ENCODE measurements around the gene LRIG3.

Gene LRIG3

DNA sequence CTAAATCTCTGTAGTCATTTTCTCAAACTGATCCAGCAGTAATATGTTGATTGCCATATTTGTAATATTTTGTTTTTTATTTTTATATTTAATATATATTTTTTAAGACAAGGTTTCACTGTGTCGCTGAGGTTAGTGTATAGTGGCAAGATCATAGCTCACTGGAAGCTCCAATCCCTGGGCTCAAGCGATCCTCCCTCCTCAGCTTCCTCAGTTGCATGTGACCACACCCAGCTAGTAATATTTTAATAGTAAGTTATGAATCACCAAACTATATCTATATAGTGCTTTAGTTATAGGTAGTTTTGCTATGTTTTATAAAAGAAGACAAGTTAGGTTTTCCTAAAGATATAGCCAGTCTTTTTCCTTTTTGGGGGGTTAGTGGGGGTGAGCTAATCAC lies 22.0 kb upstream of the LRIG3 start:
- no peaks in the 10 kb centered on the region for H3K27me3 Mint-ChIP-seq
- no peaks in the 10 kb centered on the region for H3K4me1 Mint-ChIP-seq
- no peak overlapping the region for H3K4me3 Mint-ChIP-seq
- no peak for ATAC-seq
- no peaks in the 10 kb centered on the region for H3K36me3 Mint-ChIP-seq
- H3K27ac Mint-ChIP-seq: no peak overlapping the region
- peaks cover 4% of the 10 kb centered on the region for H3K9me3 Mint-ChIP-seq

DNA sequence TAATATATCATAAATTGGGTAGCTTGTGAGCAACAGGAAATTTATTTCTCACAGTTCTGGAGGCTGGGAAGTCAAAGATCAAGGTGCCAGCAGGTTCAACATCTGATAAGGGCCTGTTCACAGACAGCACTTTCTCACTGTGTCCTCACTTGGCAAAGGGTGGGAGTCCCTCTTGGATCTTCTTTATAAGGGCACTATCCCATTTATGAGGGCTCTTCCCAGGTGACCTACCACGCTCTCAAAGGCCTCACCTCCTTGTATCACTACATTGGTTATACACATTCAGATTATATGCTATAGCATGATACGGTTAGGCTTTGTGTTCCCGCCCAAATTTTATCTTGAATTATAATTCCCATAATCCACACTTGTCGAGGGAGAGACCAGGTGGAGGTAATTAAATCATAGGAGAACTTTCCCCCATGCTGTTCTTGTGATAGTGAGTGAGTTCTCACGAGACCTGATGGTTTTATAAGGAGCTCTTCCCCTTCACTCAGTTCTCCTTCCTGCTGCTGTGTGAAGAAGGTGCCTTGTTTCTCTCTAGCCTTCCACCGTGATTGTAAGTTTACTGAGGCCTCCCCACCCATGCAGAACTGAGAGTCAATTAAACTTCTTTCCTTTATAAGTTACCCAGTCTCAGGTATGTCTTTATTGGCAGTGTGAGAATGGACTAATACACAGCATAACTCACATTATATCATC lies 19.2 kb upstream of the LRIG3 start:
- no peak for ATAC-seq
- Mint-ChIP-seq H3K27ac (no peak overlapping the region), H3K9me3 (peaks cover 2% of the 10 kb centered on the region), H3K36me3 (no peaks in the 10 kb centered on the region), H3K27me3 (no peaks in the 10 kb centered on the region), H3K4me1 (no peaks in the 10 kb centered on the region), H3K4me3 (no peak overlapping the region)

DNA sequence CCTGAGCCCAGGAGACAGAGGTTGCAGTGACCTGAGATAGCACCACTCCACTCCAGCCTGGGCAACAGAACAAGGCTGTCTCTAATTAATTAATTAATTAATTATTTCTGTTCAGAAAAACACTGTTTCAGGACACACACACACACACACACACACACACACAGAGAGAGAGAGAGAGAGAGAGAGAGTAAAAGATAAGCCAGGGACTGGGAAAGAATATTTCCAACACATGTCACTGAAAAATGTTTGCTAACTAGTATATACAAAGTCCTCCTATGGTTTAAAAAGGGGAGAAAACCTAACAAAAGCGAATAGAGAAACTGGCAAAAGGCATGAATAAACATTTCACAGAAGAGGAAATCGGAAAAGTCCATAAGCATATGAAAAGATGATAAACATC lies 18.1 kb upstream of the LRIG3 start:
- no peak overlapping the region for H3K4me3 Mint-ChIP-seq

DNA sequence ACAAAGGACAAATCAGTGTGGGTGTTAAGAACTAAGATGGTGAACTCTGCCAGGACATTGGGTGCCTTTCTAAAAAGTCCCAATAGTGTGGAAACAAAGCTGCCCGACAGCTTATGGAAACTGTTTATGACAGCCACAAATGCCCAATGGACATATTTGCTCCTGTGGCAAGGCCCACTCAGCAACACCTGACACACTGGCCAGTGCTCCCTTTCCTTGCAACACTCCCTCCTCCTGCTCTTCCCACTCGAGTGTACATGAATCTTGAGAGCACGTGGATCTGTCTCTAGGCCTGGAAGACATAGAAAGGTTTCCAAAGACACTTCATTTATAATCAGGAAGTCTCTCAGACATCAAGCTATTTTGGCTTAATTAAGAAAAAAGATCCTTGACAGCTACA lies 14.2 kb upstream of the LRIG3 start:
- no peaks in the 10 kb centered on the region for H3K27me3 Mint-ChIP-seq
- H3K4me3 Mint-ChIP-seq: no peak overlapping the region

More for the DNA sequence above, 18.1 kb upstream of the LRIG3 start:
- peaks cover 2% of the 10 kb centered on the region for H3K9me3 Mint-ChIP-seq
- no peaks in the 10 kb centered on the region for H3K36me3 Mint-ChIP-seq
- H3K27me3 Mint-ChIP-seq: no peaks in the 10 kb centered on the region
- H3K4me1 Mint-ChIP-seq: no peaks in the 10 kb centered on the region
- no peak overlapping the region for H3K27ac Mint-ChIP-seq
- ATAC-seq: no peak

GRCh38 chr12:58932806-58933681 lies 12.7 kb upstream of the LRIG3 start:
- Mint-ChIP-seq H3K4me1 (no peaks in the 10 kb centered on the region), H3K36me3 (no peaks in the 10 kb centered on the region), H3K4me3 (no peak overlapping the region), H3K27me3 (no peaks in the 10 kb centered on the region), H3K27ac (no peak overlapping the region), H3K9me3 (no peaks in the 10 kb centered on the region)
- ATAC-seq: no peak

More for the DNA sequence above, 14.2 kb upstream of the LRIG3 start:
- no peak overlapping the region for H3K27ac Mint-ChIP-seq
- no peaks in the 10 kb centered on the region for H3K4me1 Mint-ChIP-seq
- H3K36me3 Mint-ChIP-seq: no peaks in the 10 kb centered on the region
- no peak for ATAC-seq
- H3K9me3 Mint-ChIP-seq: no peaks in the 10 kb centered on the region

- Mint-ChIP-seq H3K9me3 (no peaks in the 10 kb centered on the region), H3K4me1 (no peaks in the 10 kb centered on the region), H3K27ac (no peak overlapping the region), H3K36me3 (no peaks in the 10 kb centered on the region), H3K27me3 (no peaks in the 10 kb centered on the region), H3K4me3 (no peak overlapping the region)
- ATAC-seq: no peak
Measured at GRCh38 chr12:58931518-58931917, 11.2 kb upstream of the LRIG3 start.

DNA sequence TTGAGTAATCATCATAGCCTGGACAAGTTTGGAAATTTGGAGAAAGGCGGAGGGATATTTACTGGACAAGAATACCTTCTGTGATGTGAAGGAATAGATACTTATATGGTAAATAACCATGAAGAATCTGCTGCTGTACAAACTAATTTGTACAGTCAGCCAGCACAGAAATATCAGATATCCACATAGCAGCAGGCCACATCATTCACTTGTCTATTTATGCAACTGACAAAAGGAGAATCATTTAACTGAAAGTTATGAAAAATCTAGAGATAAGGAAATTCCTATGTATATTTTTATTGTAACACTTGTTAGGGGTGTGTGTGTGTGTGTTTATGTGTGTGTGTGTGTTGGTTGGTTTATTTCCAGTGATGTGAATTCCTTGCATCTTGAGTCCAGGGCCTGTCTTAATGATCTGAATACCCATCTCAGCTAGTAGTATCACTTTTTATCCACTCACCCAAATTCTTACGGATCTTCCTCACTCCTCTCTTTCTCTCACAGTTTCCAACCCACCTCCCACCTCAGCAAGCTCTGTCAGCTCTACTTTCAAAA lies 10.5 kb upstream of the LRIG3 start:
- Mint-ChIP-seq H3K36me3 (no peaks in the 10 kb centered on the region), H3K27me3 (no peaks in the 10 kb centered on the region), H3K4me3 (no peak overlapping the region), H3K4me1 (no peaks in the 10 kb centered on the region), H3K27ac (no peak overlapping the region), H3K9me3 (no peaks in the 10 kb centered on the region)
- ATAC-seq: no peak

DNA sequence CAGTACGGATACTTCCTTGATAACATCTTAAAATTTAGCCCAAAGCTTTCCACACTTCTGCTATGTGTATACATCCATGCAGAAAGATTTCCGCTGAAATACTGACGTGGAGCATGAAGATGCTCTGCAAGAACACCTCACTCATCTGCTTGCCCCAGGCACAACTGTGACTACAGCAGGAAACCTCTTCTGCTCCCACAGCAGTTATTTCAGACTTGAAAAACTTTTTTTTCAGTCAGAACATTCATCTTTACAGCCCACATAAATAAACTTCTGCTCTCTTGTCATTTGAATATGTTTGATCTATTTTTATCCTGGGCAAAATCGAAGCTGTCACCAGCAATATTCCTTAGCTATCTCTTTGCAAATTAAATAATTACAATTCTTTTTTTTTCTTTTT lies 6.8 kb upstream of the LRIG3 start:
- no peak overlapping the region for H3K27ac Mint-ChIP-seq
- no peak for ATAC-seq
- H3K4me1 Mint-ChIP-seq: no peaks in the 10 kb centered on the region
- peaks cover 2% of the 10 kb centered on the region for H3K9me3 Mint-ChIP-seq
- H3K36me3 Mint-ChIP-seq: no peaks in the 10 kb centered on the region
- no peak overlapping the region for H3K4me3 Mint-ChIP-seq
- H3K27me3 Mint-ChIP-seq: peaks cover 7% of the 10 kb centered on the region

- no peak for ATAC-seq
- H3K9me3 Mint-ChIP-seq: peaks cover 2% of the 10 kb centered on the region
- H3K4me3 Mint-ChIP-seq: no peak overlapping the region
- H3K4me1 Mint-ChIP-seq: no peaks in the 10 kb centered on the region
- peaks cover 8% of the 10 kb centered on the region for H3K27me3 Mint-ChIP-seq
- H3K36me3 Mint-ChIP-seq: no peaks in the 10 kb centered on the region
- H3K27ac Mint-ChIP-seq: no peak overlapping the region
Measured at GRCh38 chr12:58926586-58926985, 6.3 kb upstream of the LRIG3 start.

- Mint-ChIP-seq H3K4me3 (no peak overlapping the region), H3K4me1 (no peaks in the 10 kb centered on the region), H3K9me3 (peaks cover 2% of the 10 kb centered on the region), H3K27ac (no peak overlapping the region), H3K36me3 (no peaks in the 10 kb centered on the region), H3K27me3 (peaks cover 10% of the 10 kb centered on the region)
- ATAC-seq: no peak
Measured at GRCh38 chr12:58925751-58926150, 5.4 kb upstream of the LRIG3 start.

- no peak overlapping the region for H3K4me3 Mint-ChIP-seq
- H3K27ac Mint-ChIP-seq: no peak overlapping the region
- H3K9me3 Mint-ChIP-seq: peaks cover 2% of the 10 kb centered on the region
- no peaks in the 10 kb centered on the region for H3K4me1 Mint-ChIP-seq
- ATAC-seq: no peak
- H3K36me3 Mint-ChIP-seq: no peaks in the 10 kb centered on the region
- H3K27me3 Mint-ChIP-seq: peaks cover 16% of the 10 kb centered on the region
Measured at GRCh38 chr12:58925111-58925611, 4.9 kb upstream of the LRIG3 start.

DNA sequence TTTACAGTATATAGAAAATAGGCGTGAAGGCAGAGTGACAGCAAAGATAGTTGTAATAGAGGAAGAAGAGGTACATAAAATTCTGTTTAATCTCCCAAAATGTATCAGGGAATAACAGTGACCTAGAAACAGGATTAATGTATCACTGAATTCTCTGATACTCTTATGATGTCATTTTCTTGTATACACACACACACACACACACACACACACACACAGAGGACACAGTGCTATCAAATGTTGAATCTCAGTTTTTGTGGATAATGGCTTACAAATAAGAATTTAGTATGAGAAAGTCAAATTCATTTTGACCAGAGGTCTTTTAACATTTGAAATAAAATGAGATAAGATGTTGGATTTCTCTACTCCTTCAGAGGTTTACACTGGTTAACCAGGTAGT lies 4.3 kb upstream of the LRIG3 start:
- Mint-ChIP-seq H3K36me3 (no peaks in the 10 kb centered on the region), H3K27me3 (peaks cover 20% of the 10 kb centered on the region), H3K9me3 (peaks cover 2% of the 10 kb centered on the region), H3K4me3 (no peak overlapping the region), H3K27ac (no peak overlapping the region), H3K4me1 (no peaks in the 10 kb centered on the region)
- ATAC-seq: no peak

- Mint-ChIP-seq H3K4me3 (no peak overlapping the region), H3K9me3 (peaks cover 2% of the 10 kb centered on the region), H3K27ac (no peak overlapping the region), H3K4me1 (no peaks in the 10 kb centered on the region), H3K27me3 (peaks cover 25% of the 10 kb centered on the region), H3K36me3 (no peaks in the 10 kb centered on the region)
- ATAC-seq: no peak
Measured at GRCh38 chr12:58923781-58924180, 3.5 kb upstream of the LRIG3 start.

- Mint-ChIP-seq H3K36me3 (no peaks in the 10 kb centered on the region), H3K4me3 (no peak overlapping the region), H3K27ac (no peak overlapping the region), H3K9me3 (peaks cover 2% of the 10 kb centered on the region), H3K27me3 (peaks cover 32% of the 10 kb centered on the region), H3K4me1 (no peaks in the 10 kb centered on the region)
- no peak for ATAC-seq
Measured at GRCh38 chr12:58922849-58923248, 2.5 kb upstream of the LRIG3 start.

DNA sequence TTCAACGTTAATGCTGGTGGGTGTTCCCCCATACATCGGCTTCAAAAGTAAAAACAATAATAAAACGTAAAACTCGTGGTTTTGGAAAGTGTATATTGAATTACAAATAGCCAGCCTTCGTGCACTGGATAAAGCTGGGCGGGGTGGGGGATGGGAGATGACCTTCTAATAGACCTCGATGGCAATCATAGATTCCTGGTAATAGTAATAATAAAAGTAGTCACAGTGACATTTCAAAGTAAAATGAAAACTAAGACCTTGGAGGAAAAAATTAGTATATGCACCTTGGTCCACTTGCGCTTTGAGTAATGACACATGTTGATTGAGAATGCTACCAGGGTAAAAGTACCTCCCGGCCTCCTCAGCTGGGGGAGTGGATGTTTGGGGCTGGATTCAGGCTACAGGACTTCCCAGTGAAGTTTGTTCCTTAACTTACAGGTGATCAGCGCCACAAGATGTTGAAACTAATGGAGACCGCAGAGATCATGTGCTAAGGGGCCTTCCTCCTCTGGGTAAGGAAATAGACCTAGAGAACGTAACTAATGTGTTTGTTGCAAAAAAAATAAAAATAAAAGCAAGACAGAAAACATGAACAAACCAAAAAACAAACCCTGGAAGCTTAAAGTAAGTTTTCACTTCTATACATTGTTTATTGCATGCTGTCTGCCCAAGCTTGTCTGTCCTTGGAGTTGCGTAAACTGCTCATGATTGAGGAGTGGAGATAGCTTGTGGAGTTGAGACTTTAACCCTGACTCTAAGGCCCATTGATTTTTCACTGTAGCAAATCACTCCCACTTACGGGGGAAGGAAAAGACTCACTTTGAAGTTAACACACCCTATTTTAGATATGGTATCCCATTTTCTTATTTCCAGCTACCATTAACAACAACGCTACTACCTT lies 907 bp upstream of the LRIG3 start:
- no peaks in the 10 kb centered on the region for H3K36me3 Mint-ChIP-seq
- no peak overlapping the region for H3K27ac Mint-ChIP-seq
- H3K9me3 Mint-ChIP-seq: peaks cover 2% of the 10 kb centered on the region
- ATAC-seq: no peak
- H3K4me3 Mint-ChIP-seq: no peak overlapping the region
- no peaks in the 10 kb centered on the region for H3K4me1 Mint-ChIP-seq
- H3K27me3 Mint-ChIP-seq: peaks cover 43% of the 10 kb centered on the region

Data from stimulated activated memory B cell treated with anti-CD40 and anti-IgM and Interleukin-4, amounts not matched to agents 10 μg/mL and 1 μg/mL and 100 μg/mL, for 72 hours (primary cell).